Measurements from ENCODE around the gene TTF2. TPM values are rescaled to one million over a fixed set of nuclear protein-coding genes. Genes with fewer than 3 reads are reported as not detected.

The TTF2 gene
- total RNA-seq, 1 experiment from 2014 or later, result 46.6 TPM

- CTCF ChIA-PET, result no interaction called here
- no peaks in the 10 kb centered on the region for H3K27me3 Mint-ChIP-seq (ENCODE audit: unreplicated experiment)
- H3K36me3 Mint-ChIP-seq (ENCODE audit: insufficient read depth, unreplicated experiment), result peaks cover 17% of the 10 kb centered on the region
- TF ChIP-seq CTCF (IDR thresholded peaks at IDR 0.05; ENCODE audit: unreplicated experiment), result no peak
- no peak for DNase-seq
- no peak overlapping the region for H3K4me3 Mint-ChIP-seq (ENCODE audit: low read depth, unreplicated experiment)
- no peaks in the 10 kb centered on the region for H3K9me3 Mint-ChIP-seq (ENCODE audit: low read depth, unreplicated experiment)
- H3K27ac Mint-ChIP-seq (ENCODE audit: unreplicated experiment), result no peak overlapping the region
- BruUV-seq (replicated peaks), result no TSS peak
- H3K4me1 Mint-ChIP-seq (ENCODE audit: low read depth, unreplicated experiment), result no peaks in the 10 kb centered on the region
- intact Hi-C loops (cut with micrococcal nuclease; ENCODE audit: unreplicated experiment), result no loop called here
Observed at GRCh38 chr1:117094841-117095604, 34.9 kb downstream of the TTF2 start.

GRCh38 chr1:117096951-117097408, 36.9 kb downstream of the TTF2 start:
- no peak overlapping the region for H3K4me3 Mint-ChIP-seq (ENCODE audit: low read depth, unreplicated experiment)

GRCh38 chr1:117097443-117097842, 37.3 kb downstream of the TTF2 start:
- Mint-ChIP-seq H3K36me3 (ENCODE audit: insufficient read depth, unreplicated experiment) (peaks cover 7% of the 10 kb centered on the region), H3K9me3 (ENCODE audit: low read depth, unreplicated experiment) (no peaks in the 10 kb centered on the region), H3K4me1 (ENCODE audit: low read depth, unreplicated experiment) (no peaks in the 10 kb centered on the region), H3K27ac (ENCODE audit: unreplicated experiment) (no peak overlapping the region), H3K27me3 (ENCODE audit: unreplicated experiment) (no peaks in the 10 kb centered on the region), H3K4me3 (ENCODE audit: low read depth, unreplicated experiment) (no peak overlapping the region)
- no peak for DNase-seq
- no peak for TF ChIP-seq CTCF (IDR thresholded peaks at IDR 0.05; ENCODE audit: unreplicated experiment)
- intact Hi-C loops (cut with micrococcal nuclease; ENCODE audit: unreplicated experiment), result no loop called here
- no TSS peak for BruUV-seq (replicated peaks)
- CTCF ChIA-PET, result no interaction called here

More at GRCh38 chr1:117096951-117097408, 36.9 kb downstream of the TTF2 start:
- intact Hi-C loops (cut with micrococcal nuclease; ENCODE audit: unreplicated experiment), result no loop called here
- no TSS peak for BruUV-seq (replicated peaks)
- CTCF ChIA-PET, result no interaction called here
- no peak for TF ChIP-seq CTCF (IDR thresholded peaks at IDR 0.05; ENCODE audit: unreplicated experiment)
- H3K36me3 Mint-ChIP-seq (ENCODE audit: insufficient read depth, unreplicated experiment), result peaks cover 7% of the 10 kb centered on the region
- H3K4me1 Mint-ChIP-seq (ENCODE audit: low read depth, unreplicated experiment), result no peaks in the 10 kb centered on the region
- no peak for DNase-seq
- no peak overlapping the region for H3K27ac Mint-ChIP-seq (ENCODE audit: unreplicated experiment)
- H3K27me3 Mint-ChIP-seq (ENCODE audit: unreplicated experiment), result no peaks in the 10 kb centered on the region
- H3K9me3 Mint-ChIP-seq (ENCODE audit: low read depth, unreplicated experiment), result no peaks in the 10 kb centered on the region

GRCh38 chr1:117098287-117098890, 38.3 kb downstream of the TTF2 start:
- BruUV-seq (replicated peaks), result no TSS peak
- intact Hi-C loops (cut with micrococcal nuclease; ENCODE audit: unreplicated experiment), result no loop called here
- H3K27ac Mint-ChIP-seq (ENCODE audit: unreplicated experiment), result no peak overlapping the region
- peaks cover 13% of the 10 kb centered on the region for H3K36me3 Mint-ChIP-seq (ENCODE audit: insufficient read depth, unreplicated experiment)
- H3K4me1 Mint-ChIP-seq (ENCODE audit: low read depth, unreplicated experiment), result no peaks in the 10 kb centered on the region
- H3K9me3 Mint-ChIP-seq (ENCODE audit: low read depth, unreplicated experiment), result no peaks in the 10 kb centered on the region
- CTCF ChIA-PET, result no interaction called here
- TF ChIP-seq CTCF (IDR thresholded peaks at IDR 0.05; ENCODE audit: unreplicated experiment), result no peak
- DNase-seq, result no peak
- no peaks in the 10 kb centered on the region for H3K27me3 Mint-ChIP-seq (ENCODE audit: unreplicated experiment)
- H3K4me3 Mint-ChIP-seq (ENCODE audit: low read depth, unreplicated experiment), result no peak overlapping the region

All from Calu3 (cell line).